Effector memory CD8-positive, alpha-beta T cell (primary cell): ENCODE measurements around the gene PTTG1.

Experiments used
- ATAC-seq: fragments of 150-1000 bp; cut with Tn5 transposase; replicated peaks from 2 replicates; pipeline ENCODE4 v1.10.0; 2021; ENCODE audit warnings: mild to moderate bottlenecking, moderate library complexity
- DNase-seq, 3 experiments: peaks; one replicate each; pipeline ENCODE4 v3.0.0; 2021
- H3K27ac Mint-ChIP-seq, 2 donors: one replicate each; pipeline ENCODE4 v1.8.0; 2022; ENCODE audit warnings: mild to moderate bottlenecking in 2 of 2, mixed read lengths in 2 of 2, moderate library complexity in 2 of 2
- H3K27me3 Mint-ChIP-seq, 2 donors: one replicate each; pipeline ENCODE4 v1.8.0; 2022; ENCODE audit warnings: mixed read lengths in 2 of 2
- H3K36me3 Mint-ChIP-seq: one replicate; pipeline ENCODE4 v1.8.0; 2022; ENCODE audit warnings: mild to moderate bottlenecking, moderate library complexity, mixed read lengths; ENCODE audit not compliant: insufficient read depth
- H3K4me1 Mint-ChIP-seq, 2 donors: one replicate each; pipeline ENCODE4 v1.8.0; 2022; ENCODE audit warnings: low read depth in 2 of 2, mixed read lengths in 2 of 2
- H3K4me3 Mint-ChIP-seq, 2 donors: one replicate each; pipeline ENCODE4 v1.8.0; 2022; ENCODE audit warnings: mild to moderate bottlenecking in 2 of 2, mixed read lengths in 2 of 2, moderate library complexity in 2 of 2
- H3K9me3 Mint-ChIP-seq, 2 donors: one replicate each; pipeline ENCODE4 v1.8.0; 2022; ENCODE audit warnings: mixed read lengths in 2 of 2

The PTTG1 gene

DNA sequence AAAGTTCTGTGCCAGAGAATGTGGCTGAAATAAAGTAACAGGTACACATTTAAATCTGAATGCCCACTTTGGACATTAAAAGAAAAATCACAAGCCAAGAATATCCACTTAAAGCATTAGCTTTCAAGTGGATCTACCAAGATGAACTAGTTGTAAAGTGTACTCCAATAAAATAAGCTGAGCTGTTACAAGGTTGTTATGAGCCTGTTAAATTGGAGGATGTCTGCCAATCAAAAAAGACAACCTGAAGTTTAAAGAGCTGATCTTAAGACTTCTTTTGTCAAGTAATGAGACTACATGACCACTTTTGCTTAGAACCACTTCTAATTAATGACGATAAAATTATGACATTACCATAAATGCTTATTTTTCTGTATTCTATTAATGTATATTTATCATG, 24.2 kb upstream of the PTTG1 start:
- H3K9me3 Mint-ChIP-seq = no peaks in the 10 kb centered on the region
- H3K27ac Mint-ChIP-seq = peak overlapping the region in 1 of 2 donors; percentile 66
- no peaks in the 10 kb centered on the region for H3K27me3 Mint-ChIP-seq
- H3K36me3 Mint-ChIP-seq = peaks cover 19% of the 10 kb centered on the region
- no peak for DNase-seq
- no peak overlapping the region for H3K4me3 Mint-ChIP-seq
- no peak for ATAC-seq
- peaks cover 7 to 18% of the 10 kb centered on the region in 2 donors for H3K4me1 Mint-ChIP-seq

DNA sequence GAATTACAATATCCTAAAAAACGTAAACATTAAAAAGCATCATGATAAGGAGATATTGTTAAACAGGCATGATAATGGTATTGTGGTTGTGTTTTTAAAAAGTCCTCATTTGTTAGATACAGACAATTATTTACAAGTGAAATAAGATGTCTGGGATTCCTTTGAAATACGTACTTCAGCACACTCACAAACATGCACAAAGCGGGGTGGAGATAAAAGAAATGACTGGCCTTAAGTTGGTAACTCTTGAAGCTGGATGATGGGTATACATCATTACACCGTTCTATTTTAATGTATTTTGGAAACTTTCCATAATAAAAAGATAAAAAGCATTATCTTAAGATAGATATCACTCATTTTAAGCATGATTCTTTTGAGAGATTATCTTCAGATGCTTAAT, 22.8 kb upstream of the PTTG1 start:
- ATAC-seq (no peak), DNase-seq (no peak)

DNA sequence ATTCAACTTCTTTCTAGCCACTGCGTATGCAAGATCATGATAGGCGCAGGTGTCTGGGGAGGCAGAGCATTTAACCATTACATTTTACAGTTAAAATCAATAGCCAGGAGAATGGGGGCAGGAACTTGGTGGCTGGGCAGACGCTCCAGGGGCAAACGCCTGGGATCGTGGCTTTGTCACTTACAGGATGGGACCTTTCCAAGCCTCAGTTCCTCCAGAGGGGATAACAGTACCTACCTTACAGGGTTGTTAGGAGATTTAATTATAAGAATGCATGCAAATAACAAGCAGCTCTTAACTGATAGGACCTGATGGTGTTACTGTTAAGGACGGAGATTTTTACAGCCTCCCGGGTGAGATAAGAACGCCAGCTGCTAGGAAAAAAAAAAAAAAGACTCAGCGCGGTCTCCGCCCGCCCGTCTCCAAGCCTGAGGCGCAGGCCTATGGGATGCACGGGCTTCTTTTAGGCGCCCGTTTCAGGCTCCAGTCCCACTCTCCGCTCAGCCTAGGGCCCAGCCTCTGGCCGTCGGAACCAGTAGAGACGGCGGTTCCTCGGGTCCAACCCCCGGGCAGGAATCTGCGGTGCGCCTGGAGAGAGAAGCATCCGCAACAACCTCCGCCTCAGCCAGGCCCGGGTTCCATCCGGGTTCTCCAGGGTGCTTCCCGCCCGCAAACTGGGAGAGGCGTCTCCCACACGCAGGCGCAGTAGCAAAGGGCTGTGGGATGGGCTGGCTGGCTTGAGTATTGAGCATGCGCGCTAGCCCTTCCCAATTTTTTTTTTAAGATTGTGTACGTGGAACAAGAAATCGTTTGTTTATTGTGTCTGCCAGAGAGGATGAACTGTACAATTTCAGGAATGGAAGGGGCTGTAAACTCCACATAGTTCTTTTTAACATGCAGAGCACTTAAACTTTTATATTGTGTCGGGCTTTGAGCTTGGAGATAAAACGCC, 22.0 kb upstream of the PTTG1 start, which contains the start of gene FAM200C:
Gene FAM200C, minus strand, starts transcription at position 653 of the 952 bp plus-strand sequence. CDS start 4,564 bp downstream, outside the sequence.
- Mint-ChIP-seq H3K27ac (peak within 1 kb of the TSS; percentile 91 to 94), H3K4me3 (peak within 1 kb of the TSS; percentile 89 to 94), H3K36me3 (peaks cover 41% of the 10 kb centered on the region), H3K4me1 (peaks cover 7 to 21% of the 10 kb centered on the region in 2 donors), H3K9me3 (no peaks in the 10 kb centered on the region), H3K27me3 (no peaks in the 10 kb centered on the region)
- ATAC-seq (peak; percentile 81), DNase-seq (peak; percentile 29 to 40 (median 30))

More for the DNA sequence above, 22.8 kb upstream of the PTTG1 start:
- Mint-ChIP-seq H3K27me3 (no peaks in the 10 kb centered on the region), H3K27ac (peak overlapping the region; percentile 91 to 94), H3K9me3 (no peaks in the 10 kb centered on the region), H3K4me3 (peak overlapping the region; percentile 89 to 94), H3K4me1 (peaks cover 7 to 18% of the 10 kb centered on the region in 2 donors), H3K36me3 (peaks cover 32% of the 10 kb centered on the region)

DNA sequence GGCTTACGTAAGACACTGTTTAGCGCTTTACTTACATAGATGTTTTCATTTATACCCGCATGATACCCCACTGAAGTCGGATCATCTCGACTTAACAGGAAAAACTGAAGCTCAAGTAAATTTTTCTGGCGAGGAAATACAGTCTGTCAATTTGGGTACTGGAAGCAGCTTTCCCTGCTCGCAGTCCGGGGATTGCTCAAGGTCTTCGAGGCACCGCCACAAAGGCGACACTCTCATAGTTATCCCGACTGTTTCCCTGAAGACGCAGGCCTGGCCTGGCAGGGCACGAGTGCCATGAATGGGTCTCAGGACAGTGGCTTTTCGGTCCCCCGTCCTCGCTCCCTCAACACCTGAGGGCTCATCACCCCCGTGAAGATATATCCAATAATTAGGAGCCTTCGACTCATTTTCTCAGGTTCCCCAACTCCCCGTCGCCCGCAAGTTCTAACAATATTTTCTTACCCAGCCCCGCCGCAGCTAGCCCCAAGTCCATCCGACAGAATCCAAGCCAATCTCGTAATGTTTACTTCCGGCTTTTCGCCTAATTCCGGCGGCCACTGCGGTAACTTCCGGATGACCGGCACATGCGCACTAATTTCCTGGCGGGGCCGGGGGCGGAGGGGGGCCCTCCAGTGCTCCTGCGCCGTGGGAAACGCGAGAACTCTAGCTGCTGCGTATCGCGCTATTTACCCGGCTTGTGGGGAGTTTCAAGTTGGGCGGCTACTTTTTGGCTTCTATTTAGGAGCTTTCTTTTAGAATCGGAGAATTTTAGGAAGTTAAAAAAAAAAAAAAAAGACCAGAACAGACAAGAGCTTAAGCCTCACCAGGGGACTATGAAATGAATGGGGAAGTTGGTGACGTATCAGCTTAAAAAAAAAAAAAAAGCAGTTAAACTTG, 2.8 kb upstream of the PTTG1 start, which contains the start of gene SLU7:
Gene SLU7, minus strand, starts transcription at position 521 of the 897 bp plus-strand sequence. CDS start 3,787 bp downstream, outside the sequence.
- Mint-ChIP-seq H3K27me3 (no peaks in the 10 kb centered on the region), H3K4me1 (peaks cover 48 to 78% of the 10 kb centered on the region in 2 donors), H3K27ac (peak within 1 kb of the TSS; percentile 96 to 99), H3K9me3 (no peaks in the 10 kb centered on the region), H3K4me3 (peak within 1 kb of the TSS; percentile 93 to 98), H3K36me3 (peaks cover 39% of the 10 kb centered on the region)
- DNase-seq (peak; percentile 90 to 93 (median 90)), ATAC-seq (peak; percentile 73)

DNA sequence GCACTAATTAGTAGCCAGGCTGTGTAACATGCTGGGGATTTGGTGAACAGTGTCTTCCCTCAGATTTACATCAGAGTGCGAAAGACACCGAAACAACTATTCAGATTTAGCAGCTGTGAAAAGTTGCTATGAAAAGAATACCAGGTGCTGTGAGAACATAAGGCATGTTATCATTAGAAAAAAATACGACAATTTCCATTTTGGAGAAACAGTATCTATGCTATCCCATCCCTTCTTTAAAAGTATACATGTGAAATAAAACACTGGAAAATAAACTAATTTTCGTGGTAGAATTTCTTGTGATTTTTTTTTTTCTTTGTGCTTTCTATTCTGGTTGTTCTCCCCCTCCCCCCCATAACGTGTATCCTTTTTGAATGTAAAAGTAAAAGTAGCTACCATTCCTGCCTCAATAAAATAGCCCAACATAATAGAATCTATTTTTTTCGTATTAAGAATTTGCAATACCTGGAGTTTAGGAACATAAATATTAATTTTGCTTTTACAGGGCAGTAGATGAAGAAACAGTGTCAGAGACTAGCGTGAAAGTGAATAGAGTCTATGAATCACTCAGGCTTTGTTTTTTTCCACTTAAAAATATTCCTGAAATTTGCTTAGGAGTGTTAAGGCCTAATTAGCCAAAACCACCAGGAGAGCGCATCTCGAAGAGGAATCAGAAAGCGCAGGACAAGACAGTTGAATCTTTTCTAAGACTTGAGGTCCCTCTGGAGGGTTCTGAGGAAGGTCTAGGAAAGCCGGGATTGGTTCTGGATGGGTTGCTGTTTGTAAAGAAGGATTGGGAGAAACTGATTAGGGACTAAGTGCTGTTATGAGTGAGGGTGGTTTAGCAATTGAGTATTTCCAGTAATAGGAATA, 2.0 kb upstream of the PTTG1 start:
- Mint-ChIP-seq H3K9me3 (no peaks in the 10 kb centered on the region), H3K36me3 (peaks cover 30% of the 10 kb centered on the region), H3K27me3 (no peaks in the 10 kb centered on the region), H3K27ac (peak overlapping the region; percentile 96 to 99), H3K4me1 (peaks cover 55 to 87% of the 10 kb centered on the region in 2 donors), H3K4me3 (peak overlapping the region; percentile 93 to 98)
- DNase-seq = no peak
- ATAC-seq = no peak

DNA sequence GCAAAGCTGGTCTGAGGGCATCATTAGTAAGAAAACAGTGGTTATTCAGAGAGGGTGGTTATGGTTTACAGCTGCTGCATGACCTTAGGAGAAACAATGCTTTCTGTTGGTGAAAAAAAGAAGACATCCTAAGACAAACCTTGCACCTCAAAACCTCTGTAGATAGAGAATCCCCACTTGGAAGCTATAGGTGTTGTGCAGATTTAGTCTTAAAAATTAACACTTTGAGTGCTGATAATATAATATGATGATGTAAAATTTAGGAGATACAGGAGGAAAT, 1.4 kb upstream of the PTTG1 start:
- Mint-ChIP-seq H3K27ac (no peak overlapping the region), H3K4me1 (peaks cover 61 to 89% of the 10 kb centered on the region in 2 donors), H3K4me3 (peak overlapping the region; percentile 93 to 98), H3K27me3 (no peaks in the 10 kb centered on the region), H3K9me3 (no peaks in the 10 kb centered on the region), H3K36me3 (peaks cover 25% of the 10 kb centered on the region)
- no peak for ATAC-seq
- DNase-seq = no peak

DNA sequence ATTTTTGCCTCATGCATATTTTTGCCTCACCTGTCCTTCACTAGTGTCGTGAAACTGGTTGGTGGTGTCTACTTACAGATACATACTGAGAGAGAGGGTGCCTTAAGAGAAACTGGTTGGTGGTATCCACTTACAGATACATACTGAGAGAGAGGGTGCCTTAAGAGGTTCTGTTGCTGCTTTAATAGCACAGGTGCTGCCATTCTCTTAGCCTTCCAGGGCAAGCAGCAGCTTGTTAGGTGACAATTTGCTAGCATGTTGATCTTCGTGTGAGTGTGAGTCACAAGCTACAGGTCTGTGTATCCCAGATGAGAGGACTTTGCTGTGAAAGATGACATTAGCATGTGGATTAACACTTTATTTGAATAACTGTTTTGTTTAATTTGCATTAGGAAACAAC, 1.4 kb downstream of the PTTG1 start:
- Mint-ChIP-seq H3K36me3 (peaks cover 17% of the 10 kb centered on the region), H3K9me3 (no peaks in the 10 kb centered on the region), H3K4me3 (peak overlapping the region; percentile 93), H3K27me3 (no peaks in the 10 kb centered on the region), H3K27ac (peak overlapping the region; percentile 96 to 99), H3K4me1 (peaks cover 48 to 72% of the 10 kb centered on the region in 2 donors)
- ATAC-seq (no peak), DNase-seq (no peak)

DNA sequence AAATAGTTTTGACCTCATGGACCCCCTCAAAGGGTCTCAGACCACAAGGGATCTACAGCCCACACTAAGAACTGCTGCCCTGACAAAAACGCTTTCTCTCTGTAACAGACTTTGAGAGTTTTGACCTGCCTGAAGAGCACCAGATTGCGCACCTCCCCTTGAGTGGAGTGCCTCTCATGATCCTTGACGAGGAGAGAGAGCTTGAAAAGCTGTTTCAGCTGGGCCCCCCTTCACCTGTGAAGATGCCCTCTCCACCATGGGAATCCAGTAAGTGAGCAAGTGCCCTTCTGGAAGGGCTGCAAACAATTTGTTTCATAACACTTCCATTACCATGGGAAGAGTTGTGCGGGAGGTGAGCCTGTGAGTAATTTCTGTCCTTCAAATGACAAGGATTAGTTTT, 6.0 kb downstream of the PTTG1 start:
- H3K4me1 Mint-ChIP-seq = peaks cover 24 to 31% of the 10 kb centered on the region in 2 donors
- ATAC-seq (no peak), DNase-seq (no peak)
- no peaks in the 10 kb centered on the region for H3K36me3 Mint-ChIP-seq
- no peak overlapping the region for H3K27ac Mint-ChIP-seq
- no peaks in the 10 kb centered on the region for H3K27me3 Mint-ChIP-seq
- no peaks in the 10 kb centered on the region for H3K9me3 Mint-ChIP-seq
- no peak overlapping the region for H3K4me3 Mint-ChIP-seq

DNA sequence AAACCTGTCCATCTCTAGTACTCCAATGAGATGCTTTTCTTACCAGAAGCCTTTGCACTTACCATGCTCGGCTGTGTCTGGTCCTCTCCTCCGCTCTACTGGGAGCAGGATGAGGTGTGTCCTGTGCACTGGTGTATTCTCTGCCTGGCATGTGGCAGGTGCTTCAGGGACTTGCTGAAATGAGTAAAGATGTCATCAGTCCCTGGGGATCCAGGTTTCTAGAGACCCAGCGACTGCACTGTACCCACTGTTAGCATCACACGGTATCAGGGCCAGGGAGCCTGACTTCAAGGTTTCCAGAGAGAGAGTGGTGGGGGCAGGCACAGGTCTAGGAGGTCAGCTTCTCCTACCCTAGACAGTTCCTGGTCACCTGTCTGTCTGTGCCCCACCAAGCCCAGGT, 10.5 kb downstream of the PTTG1 start:
- no peak overlapping the region for H3K4me3 Mint-ChIP-seq
- no peaks in the 10 kb centered on the region for H3K4me1 Mint-ChIP-seq
- H3K36me3 Mint-ChIP-seq = peaks cover 4% of the 10 kb centered on the region
- peaks cover 10 to 12% of the 10 kb centered on the region in 2 donors for H3K27me3 Mint-ChIP-seq
- ATAC-seq = no peak
- H3K27ac Mint-ChIP-seq = no peak overlapping the region
- H3K9me3 Mint-ChIP-seq = no peaks in the 10 kb centered on the region
- DNase-seq = no peak

DNA sequence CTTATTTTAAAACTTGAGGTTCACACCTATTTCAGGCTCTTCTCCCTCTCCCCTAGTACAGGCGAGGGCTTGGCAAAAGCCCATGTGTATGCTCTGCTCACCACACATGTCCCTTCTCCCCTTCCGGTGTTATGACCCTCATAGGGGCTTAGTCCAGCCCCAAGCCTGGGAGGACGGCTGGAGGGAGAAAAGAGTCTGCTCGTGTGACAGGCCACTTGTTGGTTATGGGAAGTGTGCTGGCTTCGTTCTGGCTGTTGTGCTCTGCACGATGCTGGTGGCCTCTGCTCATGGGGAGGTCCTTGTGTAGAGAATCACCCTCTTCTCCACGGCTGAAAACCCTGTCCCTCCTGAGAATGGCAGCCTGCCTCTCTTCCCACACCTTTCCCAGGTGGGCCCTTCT, 11.1 kb downstream of the PTTG1 start:
- no peaks in the 10 kb centered on the region for H3K9me3 Mint-ChIP-seq
- peaks cover 4% of the 10 kb centered on the region for H3K36me3 Mint-ChIP-seq
- H3K27me3 Mint-ChIP-seq = peaks cover 10 to 12% of the 10 kb centered on the region in 2 donors
- no peak overlapping the region for H3K27ac Mint-ChIP-seq
- no peak for DNase-seq
- ATAC-seq = no peak
- no peaks in the 10 kb centered on the region for H3K4me1 Mint-ChIP-seq
- H3K4me3 Mint-ChIP-seq = no peak overlapping the region

DNA sequence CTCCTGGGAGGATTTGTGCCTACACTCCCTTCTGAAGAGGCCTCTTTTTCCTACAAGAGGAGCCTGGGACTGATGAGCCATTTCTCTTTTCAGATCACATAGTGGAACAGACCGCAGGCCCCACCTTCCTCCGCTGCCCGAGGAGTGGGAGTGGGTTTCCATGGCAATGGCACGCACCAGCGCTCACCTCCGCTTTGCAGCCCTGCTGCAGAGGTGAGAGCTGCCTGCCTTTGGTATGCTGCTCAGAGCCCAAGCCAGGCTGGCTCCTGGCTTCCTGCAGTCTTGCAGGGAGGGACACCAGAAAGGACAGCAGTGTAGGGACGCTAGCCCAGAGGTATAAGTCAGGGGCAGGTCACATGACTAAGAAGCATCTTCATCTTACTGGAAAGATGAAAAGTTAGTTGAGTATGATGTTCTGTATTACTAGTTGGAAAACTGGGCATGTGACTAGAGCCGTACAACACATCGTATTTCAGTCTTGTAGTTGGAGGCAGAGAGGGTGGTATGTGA, 12.4 kb downstream of the PTTG1 start:
- no peak for DNase-seq
- H3K27ac Mint-ChIP-seq = no peak overlapping the region
- H3K36me3 Mint-ChIP-seq = peaks cover 4% of the 10 kb centered on the region
- H3K27me3 Mint-ChIP-seq = peaks cover 10 to 12% of the 10 kb centered on the region in 2 donors
- no peak for ATAC-seq
- H3K4me1 Mint-ChIP-seq = peaks cover 6% of the 10 kb centered on the region in 2 donors
- no peak overlapping the region for H3K4me3 Mint-ChIP-seq
- H3K9me3 Mint-ChIP-seq = no peaks in the 10 kb centered on the region

DNA sequence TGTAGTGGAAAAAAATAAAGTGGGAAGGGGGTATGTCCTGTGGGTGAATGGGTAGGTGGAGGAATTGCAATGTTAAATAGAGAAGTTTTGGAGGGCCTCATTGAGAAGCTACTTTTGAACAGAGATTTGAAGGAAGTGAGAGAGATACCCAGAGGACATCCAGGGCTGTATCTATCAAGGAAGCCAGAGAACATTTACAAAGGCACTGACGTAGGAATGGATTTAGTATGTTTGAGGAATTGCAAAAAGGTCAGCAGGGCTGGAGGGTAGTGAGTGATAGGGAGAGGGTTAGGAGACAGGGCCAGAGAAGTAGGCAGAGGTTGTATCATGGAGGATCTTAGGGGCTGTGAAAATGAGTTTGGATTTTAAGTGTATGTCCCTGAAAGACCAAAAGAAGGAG, 13.9 kb downstream of the PTTG1 start:
- Mint-ChIP-seq H3K27ac (no peak overlapping the region), H3K36me3 (peaks cover 4% of the 10 kb centered on the region), H3K4me3 (no peak overlapping the region), H3K9me3 (no peaks in the 10 kb centered on the region), H3K4me1 (peaks cover 6% of the 10 kb centered on the region in 2 donors), H3K27me3 (peaks cover 10 to 12% of the 10 kb centered on the region in 2 donors)
- ATAC-seq = no peak
- no peak for DNase-seq
